MV-4-11 (cell line): Measurements from ENCODE around the gene NKAIN2.
"Not testable (repeated sequence)": the region's sequence is repeated elsewhere in the genome, so short reads cannot be mapped to it uniquely, and the experiment has no call there.

ENCODE experiments used
- DNase-seq: peaks from one replicate; lab custom pipeline; 2025; lab: John Stamatoyannopoulos, UW

The NKAIN2 gene

DNA sequence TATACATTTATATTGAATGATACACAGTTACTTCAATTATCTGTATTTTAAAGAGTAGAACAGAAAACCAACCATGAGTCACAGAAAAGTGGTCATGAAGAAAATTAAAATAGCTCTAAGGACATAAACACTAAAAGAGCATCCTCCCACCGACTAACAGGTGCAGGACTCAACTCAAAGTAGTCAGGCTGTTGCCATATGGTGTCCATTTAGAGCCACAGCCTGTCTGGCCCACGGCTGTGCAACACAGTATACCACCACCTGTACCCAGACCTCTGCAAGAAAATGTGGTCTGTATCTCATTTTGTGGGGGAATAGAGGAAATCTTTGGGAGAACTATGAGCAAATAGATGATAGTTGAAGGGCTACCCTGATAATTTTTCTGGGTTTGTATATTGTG, 708.8 kb downstream of the NKAIN2 start:
- DNase-seq = no peak

DNA sequence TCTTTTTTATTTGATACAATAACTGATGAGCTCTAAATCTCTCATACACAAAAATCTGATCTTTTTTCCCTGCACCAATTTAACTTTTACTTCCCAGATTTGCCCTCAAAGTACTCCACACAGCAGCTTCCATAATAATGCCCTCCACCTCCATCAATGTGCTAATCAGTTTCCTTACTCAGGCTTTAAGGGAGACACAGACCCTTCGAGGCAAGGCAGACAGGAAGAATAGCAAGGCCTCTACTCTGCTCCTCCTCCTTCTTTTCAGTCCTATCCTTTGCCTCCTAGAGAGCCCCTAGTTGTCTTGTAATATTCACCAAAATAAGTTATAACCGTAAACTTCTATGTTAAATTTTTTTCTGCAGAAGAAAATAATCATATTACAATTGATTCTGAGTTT, 713.7 kb downstream of the NKAIN2 start:
- DNase-seq = no peak

DNA sequence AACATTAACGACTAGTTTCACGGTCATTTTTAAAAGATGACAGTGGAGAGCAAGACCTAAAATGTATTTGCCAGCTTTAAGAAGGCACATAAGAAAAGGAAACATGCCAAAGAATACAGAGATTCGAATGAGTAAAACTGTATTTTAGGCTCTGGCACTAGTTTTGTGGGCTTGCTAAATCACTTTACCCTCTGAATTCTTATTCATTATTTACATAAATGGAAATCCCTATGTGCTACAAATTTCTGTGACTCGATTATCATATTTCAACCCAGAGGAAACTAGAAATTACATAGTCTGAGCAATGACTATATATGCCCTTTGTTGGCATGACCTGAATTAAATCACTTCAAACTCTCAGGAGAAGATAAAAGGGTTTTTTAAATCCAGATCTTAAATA, 716.8 kb downstream of the NKAIN2 start:
- DNase-seq = no peak

DNA sequence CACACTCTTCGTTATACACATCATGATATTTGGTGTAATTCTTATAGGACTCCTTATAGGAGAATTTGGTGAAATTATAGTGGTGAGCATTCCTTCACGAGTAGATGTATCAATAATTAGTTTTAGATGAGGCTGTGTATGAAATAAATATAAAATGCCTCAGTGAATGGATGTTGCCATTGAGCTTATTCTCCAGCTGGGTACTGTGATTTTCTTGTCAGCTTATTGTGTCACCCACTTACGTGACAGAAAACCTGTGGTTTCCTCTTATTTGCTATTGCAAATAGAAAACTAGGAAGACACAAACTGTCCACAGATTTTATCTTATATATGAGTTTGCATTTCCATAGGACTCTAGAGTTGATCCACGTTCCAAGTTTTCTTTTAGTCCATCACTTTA, 718.7 kb downstream of the NKAIN2 start:
- no peak for DNase-seq

DNA sequence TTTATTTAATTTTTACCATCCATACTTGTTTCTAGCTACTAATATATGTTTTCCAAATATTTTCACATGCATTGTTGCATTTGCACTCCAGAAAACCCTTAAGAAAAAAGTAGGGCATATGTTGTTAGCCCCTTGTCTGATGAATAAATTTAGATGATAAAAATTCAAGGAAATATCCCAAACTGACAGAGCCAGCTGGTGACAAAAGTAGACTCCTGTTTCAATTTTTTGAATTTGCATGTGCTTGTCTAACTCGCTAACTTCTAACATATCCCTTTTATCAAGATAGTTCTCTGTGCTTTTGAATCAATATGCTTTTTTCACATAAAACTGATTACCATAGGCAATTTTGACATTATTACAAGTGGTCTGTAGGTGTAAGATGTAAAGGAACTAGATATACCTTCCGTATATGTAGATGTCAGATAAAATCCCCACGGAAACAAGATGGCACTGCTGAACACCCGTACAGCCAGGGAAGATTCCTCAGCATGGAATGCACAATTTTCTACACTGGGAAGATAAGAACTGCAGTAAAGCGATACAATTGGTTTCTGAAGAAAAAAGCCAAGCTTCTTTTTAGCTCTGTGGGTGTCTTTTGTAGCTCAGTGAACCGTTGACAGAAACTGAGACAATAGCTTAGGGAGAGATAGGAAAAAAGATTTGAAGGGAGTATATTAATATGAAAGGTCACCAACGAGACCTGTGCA, 721.0 kb downstream of the NKAIN2 start:
- no peak for DNase-seq

DNA sequence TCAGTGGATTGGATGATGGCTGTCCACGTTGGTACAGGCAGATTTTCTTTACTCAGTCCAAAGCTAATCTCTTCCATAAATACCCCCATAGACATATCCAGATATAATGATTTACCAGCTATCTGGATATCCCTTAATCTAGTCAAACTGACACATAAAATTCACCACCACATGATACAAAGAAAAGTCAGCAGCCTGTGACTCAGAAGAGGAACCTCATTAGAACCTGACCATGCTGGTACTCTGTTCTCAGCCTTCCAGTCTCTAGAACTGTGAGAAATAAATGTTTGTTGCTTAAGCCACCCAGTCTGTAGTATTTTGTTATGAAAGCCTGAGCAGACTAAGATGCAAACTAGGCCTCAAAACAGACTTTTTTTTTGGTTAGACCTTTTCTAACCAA, 727.3 kb downstream of the NKAIN2 start:
- peak; percentile 20 for DNase-seq

DNA sequence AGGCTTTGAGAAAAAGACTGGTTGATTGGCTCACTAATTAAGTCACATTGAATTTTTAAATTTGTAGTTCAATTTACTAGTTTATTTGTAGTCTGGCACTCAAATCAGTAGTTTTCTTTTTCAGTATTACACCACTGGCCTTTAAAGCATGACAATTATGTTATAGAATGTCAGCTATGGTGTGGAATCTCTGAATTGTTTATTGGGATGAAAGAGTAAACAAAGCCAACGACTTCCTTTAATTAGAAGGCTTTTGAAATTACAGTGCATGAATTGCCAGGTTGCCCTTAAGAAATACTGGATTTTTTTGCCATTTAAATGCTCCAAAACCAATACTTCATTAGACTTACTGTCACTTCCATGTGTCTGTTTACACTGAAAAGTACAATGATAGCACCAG, 731.6 kb downstream of the NKAIN2 start:
- no peak for DNase-seq

DNA sequence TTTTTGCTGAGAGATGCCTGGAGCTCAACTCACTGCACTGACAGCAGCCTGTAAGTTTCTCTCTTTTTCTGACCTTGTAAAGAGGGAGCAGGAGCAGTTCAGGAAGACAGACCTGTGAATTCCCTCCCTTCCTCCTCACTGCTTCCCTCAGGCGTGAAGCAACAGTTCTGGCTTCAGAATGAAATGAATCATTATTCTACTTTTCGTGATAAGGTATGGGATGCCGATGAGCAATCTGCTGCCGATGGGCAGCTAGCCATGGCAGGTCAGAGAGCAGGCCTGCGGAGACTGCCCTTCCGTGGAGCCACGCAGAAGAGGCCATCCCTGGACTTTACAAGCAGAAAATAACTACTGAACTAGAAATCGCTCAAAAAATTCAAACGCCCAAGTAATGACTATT, 732.1 kb downstream of the NKAIN2 start:
- DNase-seq = no peak

DNA sequence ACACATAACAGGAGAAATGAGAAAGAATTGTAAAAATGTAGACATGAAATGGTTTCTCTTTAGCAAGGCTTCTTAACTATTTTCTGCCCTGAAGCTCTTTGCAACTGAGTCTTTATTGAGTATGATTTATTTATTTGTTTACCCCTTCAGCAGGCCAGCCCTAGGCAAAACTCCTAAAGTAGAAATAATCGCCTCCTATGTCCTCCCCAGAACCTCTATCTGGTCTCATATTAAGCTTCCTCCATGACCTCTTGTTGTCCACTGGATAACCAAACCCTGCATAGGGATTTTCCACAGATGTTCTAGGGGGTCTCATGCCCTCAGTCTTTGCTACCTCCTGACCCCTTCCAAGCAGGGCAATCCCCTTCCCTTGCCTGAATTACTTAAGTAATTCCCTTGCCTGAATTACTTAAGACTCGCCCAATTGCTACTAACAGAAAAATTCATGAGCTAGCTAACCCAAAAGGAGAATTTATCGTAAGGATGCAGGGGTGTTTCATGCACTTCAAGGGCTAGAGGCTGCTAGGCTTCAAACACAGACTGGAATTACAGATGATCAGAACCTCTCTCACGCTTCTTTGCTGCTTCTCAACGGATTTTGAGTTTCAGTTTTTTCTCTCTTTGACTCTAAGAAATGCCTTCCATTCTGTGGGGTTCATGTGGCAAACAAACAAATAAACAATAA, 732.6 kb downstream of the NKAIN2 start:
- DNase-seq = no peak

DNA sequence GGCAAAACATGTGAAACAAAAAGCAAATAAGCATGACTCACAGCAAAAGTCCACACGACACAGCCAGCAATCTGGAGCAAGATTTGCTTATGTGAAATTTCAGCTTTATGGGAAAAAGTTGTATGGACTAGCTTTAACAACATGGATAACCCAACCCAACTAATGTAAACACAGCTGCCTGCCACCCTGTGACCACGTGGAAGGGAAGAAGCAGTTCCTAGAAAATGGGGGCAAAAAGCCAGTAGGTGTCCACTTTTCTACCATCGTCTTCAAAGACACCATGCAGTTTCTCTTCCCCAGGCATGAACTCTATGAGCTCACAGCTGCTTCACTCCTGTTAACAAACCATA, 733.2 kb downstream of the NKAIN2 start:
- DNase-seq = peak; percentile 16

DNA sequence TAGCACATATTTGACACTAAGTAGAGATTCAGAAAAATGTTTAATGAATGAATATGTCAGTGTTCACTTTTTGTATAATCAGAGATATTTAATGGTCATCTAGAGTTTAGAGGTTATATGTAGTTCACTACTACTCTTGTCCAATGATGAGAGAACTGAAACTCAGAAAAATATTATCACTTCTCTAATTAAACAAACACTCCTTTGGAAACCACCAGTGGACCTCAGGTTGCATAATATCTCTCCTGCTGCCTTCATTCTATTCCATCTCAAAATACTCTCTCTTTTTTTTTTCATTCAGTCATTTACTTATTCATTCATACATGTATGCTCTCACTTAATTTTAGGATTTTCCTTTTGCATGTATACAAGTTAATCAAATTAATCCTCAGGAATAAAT, 735.4 kb downstream of the NKAIN2 start:
- peak; percentile 76 for DNase-seq

DNA sequence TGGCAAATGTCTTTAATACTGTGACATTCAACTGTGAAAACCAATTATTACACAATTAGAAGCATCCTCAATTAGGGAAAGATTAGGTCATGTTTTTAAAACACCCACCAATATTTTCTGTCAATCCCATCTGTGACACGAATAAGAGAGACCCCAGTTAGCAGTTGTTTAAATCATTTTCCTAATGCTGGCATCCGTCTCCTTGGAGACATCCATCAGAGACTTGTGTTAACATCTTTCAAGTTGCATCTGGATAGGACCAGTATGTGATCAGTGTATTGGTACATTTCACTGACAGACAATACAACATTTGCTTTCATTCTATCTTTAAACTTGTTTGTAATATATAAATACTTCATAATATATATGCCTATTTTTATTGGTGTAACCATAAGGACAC, 737.9 kb downstream of the NKAIN2 start:
- DNase-seq = no peak

DNA sequence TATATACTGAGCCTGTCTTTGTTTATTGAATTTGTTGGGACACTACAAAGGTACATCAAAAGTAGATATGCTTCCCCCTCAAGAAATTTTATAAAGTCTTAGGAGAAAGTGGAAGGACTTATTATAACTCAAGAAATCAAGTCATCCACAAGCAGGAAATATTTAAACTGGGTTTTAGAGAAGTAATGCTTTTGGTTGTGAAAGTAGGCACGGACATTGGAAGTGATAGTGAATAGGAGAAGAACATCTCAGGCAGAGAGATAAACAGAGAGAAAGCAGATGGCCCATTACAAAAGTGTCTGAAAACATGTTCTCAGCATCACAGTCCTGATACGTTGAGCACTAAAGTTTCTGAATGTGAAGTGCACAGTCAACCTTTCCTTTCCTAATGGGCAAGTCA, 742.9 kb downstream of the NKAIN2 start:
- DNase-seq = peak; percentile 58

DNA sequence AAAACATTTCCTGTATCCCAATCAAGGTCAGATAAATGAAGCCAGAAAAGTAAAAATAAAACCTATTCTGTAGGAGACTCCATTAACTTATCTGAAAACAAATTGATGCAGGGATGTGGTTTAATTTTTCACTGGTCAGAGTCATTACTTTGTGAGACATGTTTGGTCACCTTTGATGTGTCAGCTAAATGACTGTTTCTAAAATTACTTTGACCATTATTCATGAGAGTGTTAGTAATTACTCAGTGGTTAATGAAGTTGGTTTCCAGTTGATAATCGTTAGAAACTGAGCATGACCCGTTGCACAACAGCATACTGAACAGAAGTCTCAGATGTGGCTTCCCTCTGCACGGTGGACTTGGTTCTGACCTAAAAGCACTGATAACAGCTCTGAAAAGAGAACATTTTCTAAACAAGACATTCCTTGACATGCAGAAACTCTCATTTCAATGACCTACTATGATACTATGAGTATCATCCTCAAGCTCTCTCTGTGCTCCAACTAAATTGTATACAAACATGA, 748.1 kb downstream of the NKAIN2 start:
- peak; percentile 6 for DNase-seq

DNA sequence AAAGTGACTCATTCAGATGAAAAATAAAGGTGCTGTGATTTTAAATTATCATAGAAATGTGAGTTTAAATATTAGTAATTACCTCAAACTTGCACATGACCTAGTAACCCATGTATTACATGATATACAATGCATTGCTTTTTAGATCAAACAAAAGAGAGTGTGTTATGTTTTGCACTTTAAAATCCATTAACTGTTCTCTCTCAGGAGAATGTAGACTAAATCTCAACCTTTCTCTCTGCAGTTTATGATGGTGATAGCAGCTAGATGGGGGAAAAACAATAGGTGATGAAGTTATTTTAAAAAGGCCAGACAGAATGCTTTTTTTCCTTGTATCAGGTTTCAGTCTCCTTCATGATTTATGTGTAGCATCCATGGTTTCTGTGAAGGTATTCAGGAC, 754.2 kb downstream of the NKAIN2 start:
- DNase-seq = no peak

DNA sequence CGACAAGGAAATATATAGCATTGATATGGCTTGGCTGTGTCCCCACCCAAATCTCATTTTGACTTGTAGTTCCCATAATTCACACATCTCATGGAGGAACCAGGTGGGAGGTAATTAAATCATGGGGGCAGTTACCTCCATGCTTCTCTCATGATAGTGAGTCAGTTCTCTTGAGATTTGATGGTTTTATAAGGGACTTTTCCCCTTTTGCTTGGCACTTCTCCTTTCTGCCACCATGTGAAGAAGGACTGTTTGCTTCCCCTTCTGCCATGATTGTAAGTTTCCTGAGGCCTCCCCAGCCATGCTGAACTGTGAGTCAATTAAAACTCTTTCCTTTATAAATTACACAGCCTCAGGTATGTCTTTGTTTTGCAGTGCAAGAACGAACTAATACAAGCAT, 756.4 kb downstream of the NKAIN2 start:
- DNase-seq = peak; percentile 24

DNA sequence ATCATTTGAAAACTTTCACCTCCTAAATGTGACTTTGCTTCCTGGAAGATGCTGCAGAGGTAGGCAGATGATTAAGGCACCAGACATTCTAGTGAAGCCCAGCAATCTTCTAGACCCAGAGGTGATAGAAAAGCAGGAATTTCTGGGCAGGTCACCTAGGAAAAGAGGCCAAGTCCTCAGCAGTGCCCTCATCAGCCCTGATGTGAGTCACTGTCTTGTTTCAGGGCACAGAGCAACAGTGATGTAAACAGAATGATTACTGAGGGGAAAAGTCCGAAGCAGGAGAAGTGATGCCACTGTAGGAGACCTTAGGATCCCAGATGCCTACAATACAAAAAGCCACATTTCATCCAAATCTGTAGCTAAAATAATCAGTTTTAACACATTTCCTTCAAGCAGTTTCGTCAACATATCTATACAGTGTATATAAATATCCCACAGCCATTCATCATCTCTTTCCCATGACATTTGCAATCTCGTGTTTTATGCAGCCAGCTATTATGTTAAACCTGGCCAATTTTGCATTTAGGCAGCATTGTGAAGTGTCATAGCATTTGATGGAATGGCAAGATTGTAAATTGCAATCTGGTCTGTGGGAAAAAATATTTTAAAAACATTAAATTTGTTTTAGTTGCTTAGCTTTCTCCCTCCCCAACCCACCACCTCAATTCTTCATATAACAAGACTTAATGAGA, 757.4 kb downstream of the NKAIN2 start:
- no peak for DNase-seq

DNA sequence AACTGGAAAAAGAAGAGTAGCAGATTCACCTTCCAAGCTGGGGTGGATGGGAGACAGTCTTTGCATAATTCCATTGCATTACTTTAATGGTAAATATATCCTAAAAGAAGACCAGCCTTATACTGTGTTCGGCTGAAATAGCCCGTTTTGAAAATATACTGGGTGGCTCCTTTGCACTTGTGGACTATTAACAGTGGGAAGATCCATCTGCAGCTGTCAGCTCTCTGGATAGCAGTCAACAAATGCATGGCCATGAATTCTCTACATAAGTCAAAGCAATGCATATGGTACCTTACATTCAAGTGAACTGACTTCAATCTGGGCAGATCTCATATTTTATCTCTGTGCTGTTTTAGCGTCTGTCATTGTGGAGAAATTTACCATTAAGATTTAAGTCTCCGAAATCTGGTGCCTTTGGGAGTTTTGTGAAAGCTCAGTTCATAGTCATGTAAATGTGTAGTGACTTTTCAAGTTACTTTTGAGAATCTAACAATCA, 758.0 kb downstream of the NKAIN2 start:
- DNase-seq = no peak

DNA sequence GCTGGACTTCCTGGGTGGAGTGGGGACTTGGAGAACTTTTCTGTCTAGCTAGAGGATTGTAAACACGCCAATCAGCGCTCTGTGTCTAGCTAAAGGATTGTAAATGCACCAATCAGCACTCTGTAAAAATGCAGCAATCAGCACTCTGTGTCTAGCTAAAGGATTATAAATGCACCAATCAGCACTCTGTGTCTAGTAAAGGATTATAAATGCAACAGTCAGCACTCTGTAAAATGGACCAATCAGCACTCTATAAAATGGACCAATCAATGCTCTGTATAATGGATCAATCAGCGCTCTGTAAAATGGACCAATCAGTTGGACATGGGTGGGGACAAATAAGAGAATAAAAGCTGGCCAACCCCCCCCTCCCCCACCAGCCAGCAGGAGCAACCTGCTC, 760.5 kb downstream of the NKAIN2 start:
- not testable (repeated sequence) for DNase-seq

DNA sequence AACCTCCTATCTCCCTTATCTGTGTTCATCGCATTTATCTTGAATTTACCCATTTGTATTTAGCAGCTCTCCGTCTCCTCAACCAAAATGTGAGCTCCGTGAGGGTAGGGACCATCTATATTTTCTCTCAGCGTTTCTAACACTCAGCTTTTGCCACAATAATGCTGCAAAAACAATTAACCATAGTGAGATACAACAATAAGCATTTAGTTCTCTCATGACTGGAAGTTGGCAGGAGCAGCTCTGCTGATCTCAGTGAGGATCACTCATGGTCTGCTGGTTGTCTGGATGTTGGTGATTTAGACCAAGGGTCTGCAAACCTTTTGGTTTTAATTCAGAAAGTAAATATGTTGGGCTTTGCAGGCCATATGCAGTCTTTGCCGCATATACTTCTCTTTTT, 763.7 kb downstream of the NKAIN2 start:
- no peak for DNase-seq

DNA sequence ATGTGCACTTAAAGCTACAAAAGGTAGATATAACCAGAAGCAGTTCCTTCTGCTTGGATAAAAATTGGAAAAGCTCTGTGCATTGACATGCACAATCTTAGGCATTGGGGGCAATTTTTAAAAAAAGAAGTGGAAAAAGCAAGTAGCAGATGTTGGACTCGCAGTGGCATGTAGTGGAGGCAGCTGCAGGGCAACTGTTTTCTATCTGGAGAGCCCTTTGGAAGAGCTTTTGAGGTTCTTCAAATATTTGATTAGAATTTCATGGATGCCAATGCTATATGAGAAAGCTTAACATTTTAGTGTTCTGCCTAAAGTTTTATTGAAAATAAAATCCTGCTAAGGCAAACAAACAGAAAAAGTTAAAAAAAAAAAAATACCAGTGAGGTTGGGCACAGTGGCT, 770.3 kb downstream of the NKAIN2 start:
- no peak for DNase-seq

DNA sequence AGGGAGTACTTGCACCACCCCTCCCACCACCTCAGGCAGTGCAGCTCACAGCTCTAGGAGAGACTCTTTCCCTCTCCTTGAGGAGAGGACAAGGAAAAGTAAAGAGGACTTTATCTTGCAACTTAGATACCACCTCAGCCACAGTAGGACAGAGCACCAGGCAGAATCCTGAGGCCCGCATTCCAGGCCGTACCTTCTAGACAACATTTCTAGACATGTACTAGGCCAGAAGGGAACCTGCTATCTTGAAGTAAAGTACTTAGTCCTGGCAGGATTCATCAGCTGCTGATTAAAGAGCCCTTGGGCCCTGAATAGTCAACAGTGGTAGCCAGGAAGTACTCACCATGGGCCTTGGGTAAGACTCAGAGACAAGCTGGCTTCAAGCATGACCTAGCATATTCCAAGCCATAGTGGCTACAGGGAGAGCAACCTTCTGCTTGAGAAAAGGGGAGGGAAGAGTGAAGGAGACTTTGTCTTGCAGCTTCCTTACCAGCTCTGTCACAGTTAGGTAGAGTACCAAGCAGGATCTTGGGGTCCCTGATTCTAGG, 774.1 kb downstream of the NKAIN2 start:
- DNase-seq = no peak

DNA sequence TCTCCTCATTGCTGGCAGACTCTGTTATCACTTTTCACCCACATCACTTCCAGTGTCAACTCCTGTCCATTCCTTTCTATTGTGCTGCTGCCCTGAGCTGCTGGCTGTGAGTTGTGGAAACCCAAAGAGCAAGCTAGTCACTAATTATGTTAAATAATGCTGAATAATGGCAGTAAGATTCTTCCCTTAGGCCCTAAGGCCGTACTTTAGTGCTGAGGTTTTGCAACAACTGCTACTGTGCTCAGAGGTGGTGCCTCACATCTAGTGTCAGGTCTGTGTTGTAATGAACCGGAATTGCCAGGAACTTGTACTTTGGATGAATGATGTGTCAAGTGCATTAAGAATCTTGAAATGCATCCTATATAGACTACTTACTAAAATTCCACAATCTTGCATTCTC, 786.3 kb downstream of the NKAIN2 start:
- no peak for DNase-seq
